HEK293 (cell line): Measurements from ENCODE around the gene ARHGAP24.

ENCODE experiments used
- CTCF ChIA-PET: fragments of 350-600 bp; formaldehyde crosslinking; extraction: SDS; loops from one replicate; lab custom pipeline; 2021; ENCODE audit warnings: antibody characterized with exemption; lab: Yijun Ruan, JAX
- POLR2A ChIA-PET: fragments of 300-600 bp; formaldehyde crosslinking; extraction: SDS; loops from one replicate; lab custom pipeline; 2020; ENCODE audit warnings: antibody characterized with exemption, inconsistent platforms; lab: Yijun Ruan, JAX
- H3K27ac ChIP-seq: fragments of 200-500 bp; sonication (Bioruptor generic); 2 replicates; pipeline ENCODE4 v1.5.1; 2014; ENCODE audit warnings: low read depth, low read length, control low read depth, inconsistent platforms; ENCODE audit errors: extremely low read depth
- H3K36me3 ChIP-seq, 2 experiments: fragments of 200-500 bp in 1 of 2; sonication (Bioruptor generic) in 1 of 2; 1 replicate in 1 of 2; 2 replicates in 1 of 2; pipeline ENCODE4 v1.5.1; 2014 to 2017; ENCODE audit warnings: inconsistent platforms in 2 of 2, low read length in 2 of 2; ENCODE audit not compliant: control insufficient read depth in 2 of 2, insufficient read depth in 1 of 2
- H3K4me1 ChIP-seq: fragments of 200-500 bp; sonication (Bioruptor generic); 2 replicates; pipeline ENCODE4 v1.5.1; 2014; ENCODE audit warnings: mild to moderate bottlenecking, low read length, inconsistent platforms; ENCODE audit not compliant: control insufficient read depth, insufficient read depth
- H3K4me3 ChIP-seq: 2 replicates; pipeline ENCODE4 v1.5.1; 2011; ENCODE audit warnings: low read depth, mild to moderate bottlenecking, control low read depth, low read length, moderate library complexity
- H3K9me3 ChIP-seq: fragments of 200-500 bp; sonication (Bioruptor generic); 2 replicates; pipeline ENCODE4 v1.5.1; 2014; ENCODE audit warnings: low read depth, low read length, inconsistent platforms; ENCODE audit not compliant: control insufficient read depth, insufficient read depth
- KLF17 ChIP-seq: fragments of 450-650 bp; formaldehyde crosslinking; IDR thresholded peaks from 2 replicates; pipeline ENCODE4 v1.5.1; 2016; ENCODE audit warnings: missing biosample characterization, missing genetic modification characterization
- PRDM1 ChIP-seq: fragments of 450-650 bp; formaldehyde crosslinking; IDR thresholded peaks from 2 replicates; pipeline ENCODE4; 2016; ENCODE audit warnings: missing biosample characterization, missing genetic modification characterization
- SCRT1 ChIP-seq: fragments of 450-650 bp; formaldehyde crosslinking; IDR thresholded peaks from 2 replicates; pipeline ENCODE4 v1.5.1; 2016; ENCODE audit warnings: missing biosample characterization, missing genetic modification characterization, borderline replicate concordance
- SETDB1 ChIP-seq: IDR thresholded peaks from one replicate; pipeline ENCODE4 v1.6.1; 2017; ENCODE audit warnings: mild to moderate bottlenecking, low read length, moderate library complexity, mixed read lengths; ENCODE audit not compliant: insufficient read length
- ZNF146 ChIP-seq: fragments of 450-650 bp; formaldehyde crosslinking; IDR thresholded peaks from 2 replicates; pipeline ENCODE4 v1.5.1; 2016; ENCODE audit warnings: missing biosample characterization, missing genetic modification characterization
- ZNF169 ChIP-seq: fragments of 450-650 bp; formaldehyde crosslinking; IDR thresholded peaks from 2 replicates; pipeline ENCODE4 v1.5.1; 2016; ENCODE audit warnings: missing biosample characterization, missing genetic modification characterization
- ZNF274 ChIP-seq, 2 experiments: fragments of 200-500 bp in 1 of 2; fragments of 450-650 bp in 1 of 2; sonication (Bioruptor generic) in 1 of 2; formaldehyde crosslinking in 1 of 2; IDR thresholded peaks; 2 replicates each; pipeline versions ENCODE4 v1.5.1 to v1.6.1; 2014 to 2016; ENCODE audit warnings: borderline replicate concordance in 1 of 2, inconsistent platforms in 1 of 2, low read length in 1 of 2, missing biosample characterization in 1 of 2, missing genetic modification characterization in 1 of 2
- ZNF362 ChIP-seq: fragments of 450-650 bp; formaldehyde crosslinking; IDR thresholded peaks from 2 replicates; pipeline ENCODE4 v1.5.1; 2016; ENCODE audit warnings: missing biosample characterization, missing genetic modification characterization
- ZNF558 ChIP-seq: fragments of 450-650 bp; formaldehyde crosslinking; IDR thresholded peaks from 2 replicates; pipeline ENCODE4 v1.5.1; 2016; ENCODE audit warnings: missing biosample characterization, missing genetic modification characterization
- ZNF624 ChIP-seq: fragments of 450-650 bp; formaldehyde crosslinking; IDR thresholded peaks from 2 replicates; pipeline ENCODE4 v1.5.1; 2017; ENCODE audit warnings: missing biosample characterization, missing genetic modification characterization
- ZNF792 ChIP-seq: fragments of 450-650 bp; formaldehyde crosslinking; IDR thresholded peaks from 2 replicates; pipeline ENCODE4 v1.5.1; 2016; ENCODE audit warnings: missing biosample characterization, missing genetic modification characterization
- ZNF830 ChIP-seq: fragments of 450-650 bp; IDR thresholded peaks from 2 replicates; pipeline ENCODE4 v1.5.0; 2018; ENCODE audit warnings: missing biosample characterization, missing genetic modification characterization, low read depth, mild to moderate bottlenecking, moderate library complexity
- ZXDB ChIP-seq: fragments of 450-650 bp; formaldehyde crosslinking; IDR thresholded peaks from 2 replicates; pipeline ENCODE4 v1.5.1; 2016; ENCODE audit warnings: missing biosample characterization, missing genetic modification characterization
- TF ChIP-seq, protein P1 (sequence below): fragments of 450-650 bp; formaldehyde crosslinking; IDR thresholded peaks from 2 replicates; pipeline ENCODE4 v1.5.1; 2016; ENCODE audit warnings: missing biosample characterization, missing genetic modification characterization
- TF ChIP-seq, protein P2 (sequence below): fragments of 450-650 bp; formaldehyde crosslinking; IDR thresholded peaks from 2 replicates; pipeline ENCODE4 v1.5.1; 2016; ENCODE audit warnings: missing biosample characterization, missing genetic modification characterization
- TF ChIP-seq, protein P3 (sequence below): fragments of 450-650 bp; formaldehyde crosslinking; IDR thresholded peaks from 2 replicates; pipeline ENCODE4 v1.5.1; 2016; ENCODE audit warnings: missing biosample characterization, missing genetic modification characterization
- TF ChIP-seq, protein P4 (sequence below): fragments of 450-650 bp; formaldehyde crosslinking; IDR thresholded peaks from 2 replicates; pipeline ENCODE4 v1.5.1; 2016; ENCODE audit warnings: missing biosample characterization, missing genetic modification characterization, borderline replicate concordance

ARHGAP24 gene

DNA sequence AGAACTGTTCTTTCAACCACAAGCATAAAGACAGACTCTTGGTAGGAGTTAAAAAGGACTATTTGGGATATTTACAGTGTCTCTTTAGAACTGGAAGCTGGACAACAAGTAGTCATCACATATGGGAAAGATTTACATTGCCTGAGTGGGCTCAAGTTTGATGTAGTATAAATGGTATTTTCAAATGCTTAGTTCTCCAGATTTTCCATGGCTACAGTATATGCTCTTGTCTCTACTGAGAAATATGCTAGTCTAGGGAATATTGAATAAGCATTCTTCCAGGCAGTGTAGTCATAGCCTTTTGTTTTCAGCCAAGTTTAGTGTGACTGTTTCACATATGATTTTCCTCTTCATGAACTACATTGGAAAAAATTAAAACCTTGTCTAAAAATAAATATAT is 315.6 kb downstream of the ARHGAP24 start:
- CTCF ChIA-PET = no interaction called here
- TF ChIP-seq, protein P1, sequence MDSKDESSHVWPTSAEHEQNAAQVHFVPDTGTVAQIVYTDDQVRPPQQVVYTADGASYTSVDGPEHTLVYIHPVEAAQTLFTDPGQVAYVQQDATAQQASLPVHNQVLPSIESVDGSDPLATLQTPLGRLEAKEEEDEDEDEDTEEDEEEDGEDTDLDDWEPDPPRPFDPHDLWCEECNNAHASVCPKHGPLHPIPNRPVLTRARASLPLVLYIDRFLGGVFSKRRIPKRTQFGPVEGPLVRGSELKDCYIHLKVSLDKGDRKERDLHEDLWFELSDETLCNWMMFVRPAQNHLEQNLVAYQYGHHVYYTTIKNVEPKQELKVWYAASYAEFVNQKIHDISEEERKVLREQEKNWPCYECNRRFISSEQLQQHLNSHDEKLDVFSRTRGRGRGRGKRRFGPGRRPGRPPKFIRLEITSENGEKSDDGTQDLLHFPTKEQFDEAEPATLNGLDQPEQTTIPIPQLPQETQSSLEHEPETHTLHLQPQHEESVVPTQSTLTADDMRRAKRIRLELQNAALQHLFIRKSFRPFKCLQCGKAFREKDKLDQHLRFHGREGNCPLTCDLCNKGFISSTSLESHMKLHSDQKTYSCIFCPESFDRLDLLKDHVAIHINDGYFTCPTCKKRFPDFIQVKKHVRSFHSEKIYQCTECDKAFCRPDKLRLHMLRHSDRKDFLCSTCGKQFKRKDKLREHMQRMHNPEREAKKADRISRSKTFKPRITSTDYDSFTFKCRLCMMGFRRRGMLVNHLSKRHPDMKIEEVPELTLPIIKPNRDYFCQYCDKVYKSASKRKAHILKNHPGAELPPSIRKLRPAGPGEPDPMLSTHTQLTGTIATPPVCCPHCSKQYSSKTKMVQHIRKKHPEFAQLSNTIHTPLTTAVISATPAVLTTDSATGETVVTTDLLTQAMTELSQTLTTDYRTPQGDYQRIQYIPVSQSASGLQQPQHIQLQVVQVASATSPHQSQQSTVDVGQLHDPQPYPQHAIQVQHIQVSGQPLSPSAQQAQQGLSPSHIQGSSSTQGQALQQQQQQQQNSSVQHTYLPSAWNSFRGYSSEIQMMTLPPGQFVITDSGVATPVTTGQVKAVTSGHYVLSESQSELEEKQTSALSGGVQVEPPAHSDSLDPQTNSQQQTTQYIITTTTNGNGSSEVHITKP (tag by site-specific recombination) = no peak
- TF ChIP-seq KLF17 (tag by site-specific recombination) = no peak
- no peak for TF ChIP-seq ZNF274 (IDR thresholded peaks at IDR 0.05; ENCODE audit: low read length)
- TF ChIP-seq ZNF274 (tag by site-specific recombination; IDR thresholded peaks at IDR 0.05; ENCODE audit: borderline replicate concordance) = no peak
- no peak for TF ChIP-seq ZNF792 (tag by site-specific recombination)
- no peak for TF ChIP-seq SETDB1
- no peak for TF ChIP-seq ZNF146
- TF ChIP-seq ZNF169 (tag by site-specific recombination) = no peak
- TF ChIP-seq, protein P2, sequence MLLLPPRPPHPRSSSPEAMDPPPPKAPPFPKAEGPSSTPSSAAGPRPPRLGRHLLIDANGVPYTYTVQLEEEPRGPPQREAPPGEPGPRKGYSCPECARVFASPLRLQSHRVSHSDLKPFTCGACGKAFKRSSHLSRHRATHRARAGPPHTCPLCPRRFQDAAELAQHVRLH (tag by site-specific recombination) = no peak
- TF ChIP-seq ZNF830 (tag by site-specific recombination) = no peak
- no peak for TF ChIP-seq SCRT1 (tag by site-specific recombination)
- no peak for TF ChIP-seq ZNF624
- TF ChIP-seq ZNF558 (tag by site-specific recombination) = no peak
- no peak for TF ChIP-seq ZNF362
- Histone ChIP-seq H3K27ac (no peak overlapping the region), H3K9me3 (no peaks in the 10 kb centered on the region), H3K4me1 (no peaks in the 10 kb centered on the region), H3K36me3 (no peaks in the 10 kb centered on the region), H3K4me3 (no peak overlapping the region)
- POLR2A ChIA-PET = no interaction called here

GRCh38 chr4:85792376-85793232 is 317.7 kb downstream of the ARHGAP24 start:
- Histone ChIP-seq H3K9me3 (no peaks in the 10 kb centered on the region), H3K4me1 (no peaks in the 10 kb centered on the region), H3K36me3 (no peaks in the 10 kb centered on the region), H3K4me3 (no peak overlapping the region), H3K27ac (no peak overlapping the region)
- POLR2A ChIA-PET = no interaction called here
- CTCF ChIA-PET = interaction anchor here (0.6 to 1.5 kb wide), 5 partner anchors 37 to 374 kb away, joined by 3 to 6 read pairs (median 4); no protein-coding TSS in a partner anchor
- no peak for TF ChIP-seq ZXDB (tag by site-specific recombination)
- TF ChIP-seq PRDM1 (tag by site-specific recombination) = no peak
- no peak for TF ChIP-seq ZNF558 (tag by site-specific recombination)
- TF ChIP-seq ZNF624 = no peak
- TF ChIP-seq, protein P3, sequence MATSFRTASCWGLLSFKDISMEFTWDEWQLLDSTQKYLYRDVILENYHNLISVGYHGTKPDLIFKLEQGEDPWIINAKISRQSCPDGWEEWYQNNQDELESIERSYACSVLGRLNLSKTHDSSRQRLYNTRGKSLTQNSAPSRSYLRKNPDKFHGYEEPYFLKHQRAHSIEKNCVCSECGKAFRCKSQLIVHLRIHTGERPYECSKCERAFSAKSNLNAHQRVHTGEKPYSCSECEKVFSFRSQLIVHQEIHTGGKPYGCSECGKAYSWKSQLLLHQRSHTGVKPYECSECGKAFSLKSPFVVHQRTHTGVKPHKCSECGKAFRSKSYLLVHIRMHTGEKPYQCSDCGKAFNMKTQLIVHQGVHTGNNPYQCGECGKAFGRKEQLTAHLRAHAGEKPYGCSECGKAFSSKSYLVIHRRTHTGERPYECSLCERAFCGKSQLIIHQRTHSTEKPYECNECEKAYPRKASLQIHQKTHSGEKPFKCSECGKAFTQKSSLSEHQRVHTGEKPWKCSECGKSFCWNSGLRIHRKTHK (tag by site-specific recombination) = no peak
- TF ChIP-seq, protein P4, sequence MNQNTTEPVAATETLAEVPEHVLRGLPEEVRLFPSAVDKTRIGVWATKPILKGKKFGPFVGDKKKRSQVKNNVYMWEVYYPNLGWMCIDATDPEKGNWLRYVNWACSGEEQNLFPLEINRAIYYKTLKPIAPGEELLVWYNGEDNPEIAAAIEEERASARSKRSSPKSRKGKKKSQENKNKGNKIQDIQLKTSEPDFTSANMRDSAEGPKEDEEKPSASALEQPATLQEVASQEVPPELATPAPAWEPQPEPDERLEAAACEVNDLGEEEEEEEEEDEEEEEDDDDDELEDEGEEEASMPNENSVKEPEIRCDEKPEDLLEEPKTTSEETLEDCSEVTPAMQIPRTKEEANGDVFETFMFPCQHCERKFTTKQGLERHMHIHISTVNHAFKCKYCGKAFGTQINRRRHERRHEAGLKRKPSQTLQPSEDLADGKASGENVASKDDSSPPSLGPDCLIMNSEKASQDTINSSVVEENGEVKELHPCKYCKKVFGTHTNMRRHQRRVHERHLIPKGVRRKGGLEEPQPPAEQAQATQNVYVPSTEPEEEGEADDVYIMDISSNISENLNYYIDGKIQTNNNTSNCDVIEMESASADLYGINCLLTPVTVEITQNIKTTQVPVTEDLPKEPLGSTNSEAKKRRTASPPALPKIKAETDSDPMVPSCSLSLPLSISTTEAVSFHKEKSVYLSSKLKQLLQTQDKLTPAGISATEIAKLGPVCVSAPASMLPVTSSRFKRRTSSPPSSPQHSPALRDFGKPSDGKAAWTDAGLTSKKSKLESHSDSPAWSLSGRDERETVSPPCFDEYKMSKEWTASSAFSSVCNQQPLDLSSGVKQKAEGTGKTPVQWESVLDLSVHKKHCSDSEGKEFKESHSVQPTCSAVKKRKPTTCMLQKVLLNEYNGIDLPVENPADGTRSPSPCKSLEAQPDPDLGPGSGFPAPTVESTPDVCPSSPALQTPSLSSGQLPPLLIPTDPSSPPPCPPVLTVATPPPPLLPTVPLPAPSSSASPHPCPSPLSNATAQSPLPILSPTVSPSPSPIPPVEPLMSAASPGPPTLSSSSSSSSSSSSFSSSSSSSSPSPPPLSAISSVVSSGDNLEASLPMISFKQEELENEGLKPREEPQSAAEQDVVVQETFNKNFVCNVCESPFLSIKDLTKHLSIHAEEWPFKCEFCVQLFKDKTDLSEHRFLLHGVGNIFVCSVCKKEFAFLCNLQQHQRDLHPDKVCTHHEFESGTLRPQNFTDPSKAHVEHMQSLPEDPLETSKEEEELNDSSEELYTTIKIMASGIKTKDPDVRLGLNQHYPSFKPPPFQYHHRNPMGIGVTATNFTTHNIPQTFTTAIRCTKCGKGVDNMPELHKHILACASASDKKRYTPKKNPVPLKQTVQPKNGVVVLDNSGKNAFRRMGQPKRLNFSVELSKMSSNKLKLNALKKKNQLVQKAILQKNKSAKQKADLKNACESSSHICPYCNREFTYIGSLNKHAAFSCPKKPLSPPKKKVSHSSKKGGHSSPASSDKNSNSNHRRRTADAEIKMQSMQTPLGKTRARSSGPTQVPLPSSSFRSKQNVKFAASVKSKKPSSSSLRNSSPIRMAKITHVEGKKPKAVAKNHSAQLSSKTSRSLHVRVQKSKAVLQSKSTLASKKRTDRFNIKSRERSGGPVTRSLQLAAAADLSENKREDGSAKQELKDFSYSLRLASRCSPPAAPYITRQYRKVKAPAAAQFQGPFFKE = no peak
